HCT116 (cell line): ENCODE measurements around the gene MARCHF3.

Experiments used
- EZH2 ChIP-seq: fragments of 200-600 bp; sonication (generic); IDR thresholded peaks from 2 replicates; pipeline ENCODE4 v1.6.1; 2017; ENCODE audit warnings: antibody characterized with exemption, mixed run types
- EZH2phosphoT487 ChIP-seq: fragments of 200-600 bp; IDR thresholded peaks from 2 replicates; pipeline ENCODE4 v1.6.1; 2018; ENCODE audit warnings: antibody characterized with exemption, borderline replicate concordance
- POLR2A ChIP-seq: IDR thresholded peaks from 2 replicates; pipeline ENCODE4 v1.7.0; 2011; ENCODE audit warnings: borderline replicate concordance; ENCODE audit not compliant: insufficient read depth, insufficient read length; ENCODE audit errors: extremely low read depth
- POLR2AphosphoS5 ChIP-seq: IDR thresholded peaks from 2 replicates; pipeline ENCODE4 v1.6.1; 2011; ENCODE audit warnings: mild to moderate bottlenecking, low read depth, low read length, moderate library complexity
- SIN3A ChIP-seq: IDR thresholded peaks from 2 replicates; pipeline ENCODE4 v1.6.1; 2012; ENCODE audit warnings: low read depth
- YY1 ChIP-seq: IDR thresholded peaks from 2 replicates; pipeline ENCODE4 v1.6.1; 2011; ENCODE audit warnings: low read length, low read depth, moderate library complexity, mild to moderate bottlenecking; ENCODE audit not compliant: insufficient replicate concordance; ENCODE audit errors: extremely low read depth
- ZBTB33 ChIP-seq: IDR thresholded peaks from 2 replicates; pipeline ENCODE4 v1.6.1; 2011; ENCODE audit warnings: mild to moderate bottlenecking, low read length, moderate library complexity; ENCODE audit not compliant: insufficient replicate concordance; ENCODE audit errors: extremely low read depth
- TF ChIP-seq, protein P1 (sequence below), 3 experiments: fragments of 200-600 bp in 1 of 3; sonication (generic) in 1 of 3; IDR thresholded peaks in 2 of 3; conservative IDR thresholded peaks in 1 of 3; 2 replicates each; pipeline ENCODE4 v1.5.1; 2012 to 2017; ENCODE audit warnings: low read depth in 2 of 3, low read length in 2 of 3, antibody characterized with exemption in 1 of 3, borderline replicate concordance in 1 of 3, control low read depth in 1 of 3, mild to moderate bottlenecking in 1 of 3, mixed read lengths in 1 of 3, mixed run types in 1 of 3, moderate library complexity in 1 of 3; ENCODE audit not compliant: insufficient read depth in 1 of 3

DNA sequence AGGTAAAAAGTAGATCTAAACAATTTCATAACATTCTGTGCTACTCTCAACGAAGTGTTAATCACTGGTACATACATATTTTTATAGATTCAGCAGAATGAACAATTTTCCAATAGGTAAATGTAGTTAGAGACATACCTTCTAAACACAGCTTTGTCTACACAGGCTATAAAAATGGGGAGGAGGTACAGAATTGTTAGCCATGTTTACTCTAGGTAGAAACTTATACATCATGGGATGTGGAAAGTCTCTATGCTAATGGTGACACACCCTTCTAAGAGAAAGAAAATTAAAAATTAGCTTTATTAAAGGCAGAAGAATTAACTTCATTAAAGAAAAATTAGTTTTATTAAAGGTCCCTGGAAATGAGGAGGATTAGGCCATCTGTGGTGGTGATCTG, 31.2 kb upstream of the MARCHF3 start:
- TF ChIP-seq, protein P1, sequence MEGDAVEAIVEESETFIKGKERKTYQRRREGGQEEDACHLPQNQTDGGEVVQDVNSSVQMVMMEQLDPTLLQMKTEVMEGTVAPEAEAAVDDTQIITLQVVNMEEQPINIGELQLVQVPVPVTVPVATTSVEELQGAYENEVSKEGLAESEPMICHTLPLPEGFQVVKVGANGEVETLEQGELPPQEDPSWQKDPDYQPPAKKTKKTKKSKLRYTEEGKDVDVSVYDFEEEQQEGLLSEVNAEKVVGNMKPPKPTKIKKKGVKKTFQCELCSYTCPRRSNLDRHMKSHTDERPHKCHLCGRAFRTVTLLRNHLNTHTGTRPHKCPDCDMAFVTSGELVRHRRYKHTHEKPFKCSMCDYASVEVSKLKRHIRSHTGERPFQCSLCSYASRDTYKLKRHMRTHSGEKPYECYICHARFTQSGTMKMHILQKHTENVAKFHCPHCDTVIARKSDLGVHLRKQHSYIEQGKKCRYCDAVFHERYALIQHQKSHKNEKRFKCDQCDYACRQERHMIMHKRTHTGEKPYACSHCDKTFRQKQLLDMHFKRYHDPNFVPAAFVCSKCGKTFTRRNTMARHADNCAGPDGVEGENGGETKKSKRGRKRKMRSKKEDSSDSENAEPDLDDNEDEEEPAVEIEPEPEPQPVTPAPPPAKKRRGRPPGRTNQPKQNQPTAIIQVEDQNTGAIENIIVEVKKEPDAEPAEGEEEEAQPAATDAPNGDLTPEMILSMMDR (IDR thresholded peaks at IDR 0.05 in 2 of 3, conservative IDR thresholded peaks at IDR 0.05 in 1 of 3; ENCODE audit: borderline replicate concordance in 1 of 3, insufficient read depth in 1 of 3, low read depth in 2 of 3, low read length in 2 of 3): no peak
- TF ChIP-seq POLR2AphosphoS5 (no peak), EZH2 (no peak), SIN3A (no peak), YY1 (no peak), EZH2phosphoT487 (no peak), ZBTB33 (no peak), POLR2A (no peak)
